H1 (cell line): ENCODE measurements around the gene COX7A1. TPM values are rescaled to one million over a fixed set of nuclear protein-coding genes. Genes with fewer than 3 reads are reported as not detected.

Source experiments
- CTCF ChIA-PET: fragments of 300-600 bp; sonication (Branson Sonifier 250); formaldehyde crosslinking; loops from one replicate; lab custom pipeline; 2021; ENCODE audit not compliant: partially characterized antibody; lab: Charles Lee
- POLR2A ChIA-PET: fragments of 300-600 bp; sonication (Branson Sonifier 250); formaldehyde crosslinking; loops from one replicate; lab custom pipeline; 2021; ENCODE audit warnings: inconsistent platforms; ENCODE audit not compliant: partially characterized antibody; lab: Charles Lee
- DNase-seq, 2 experiments: peaks; one replicate each; pipeline versions ENCODE4 v3.0.0 to v3.0.0-alpha.2; 2010 to 2022; ENCODE audit warnings: low spot score in 2 of 2, low read depth in 1 of 2, mixed read lengths in 1 of 2
- FAIRE-seq: peaks from 2 replicates; lab custom pipeline; 2011; peaks lifted over from hg19 to GRCh38; lab: Jason Lieb, UNC
- H2AFZ ChIP-seq: 2 replicates; pipeline ENCODE4 v1.8.1; 2012; ENCODE audit warnings: low read length, inconsistent platforms
- H2AK5ac ChIP-seq: 2 replicates; pipeline ENCODE4 v1.6.1; 2013; ENCODE audit warnings: low read depth, low read length
- H2BK120ac ChIP-seq: replicated peaks from 2 replicates; pipeline ENCODE3; 2013; ENCODE audit warnings: low read depth, low read length, inconsistent platforms
- H2BK12ac ChIP-seq: 2 replicates; pipeline ENCODE4 v1.6.1; 2013; ENCODE audit warnings: low read depth, low read length
- H2BK15ac ChIP-seq: 2 replicates; pipeline ENCODE4 v1.6.1; 2013; ENCODE audit warnings: low read length
- H2BK20ac ChIP-seq: 2 replicates; pipeline ENCODE4 v1.6.1; 2013; ENCODE audit warnings: low read length
- H2BK5ac ChIP-seq: 2 replicates; pipeline ENCODE4 v1.6.1; 2013; ENCODE audit warnings: low read depth, low read length
- H3K14ac ChIP-seq: 2 replicates; pipeline ENCODE4 v1.6.1; 2013; ENCODE audit warnings: inconsistent platforms; ENCODE audit not compliant: insufficient read length
- H3K18ac ChIP-seq: 2 replicates; pipeline ENCODE4 v1.6.1; 2013; ENCODE audit warnings: low read length; ENCODE audit errors: extremely low read depth
- H3K23ac ChIP-seq: 2 replicates; pipeline ENCODE4 v1.6.1; 2013; ENCODE audit warnings: inconsistent platforms; ENCODE audit not compliant: insufficient read length
- H3K23me2 ChIP-seq: 2 replicates; pipeline ENCODE4 v1.6.1; 2013; ENCODE audit warnings: low read depth, low read length
- H3K27ac ChIP-seq: 2 replicates; pipeline ENCODE4 v1.6.1; 2011; ENCODE audit warnings: low read depth, low read length, inconsistent platforms
- H3K27me3 ChIP-seq, 4 experiments: replicated peaks in 1 of 4; 1 replicate in 1 of 4; 2 replicates in 3 of 4; pipeline versions ENCODE4 v1.6.1 to v1.8.1; 2011 to 2013; ENCODE audit warnings: low read length in 3 of 4, mild to moderate bottlenecking in 3 of 4, inconsistent platforms in 2 of 4, mixed read lengths in 2 of 4, moderate library complexity in 1 of 4; ENCODE audit not compliant: control insufficient read depth in 3 of 4, insufficient read depth in 3 of 4; ENCODE audit errors: extremely low read depth in 1 of 4
- H3K36me3 ChIP-seq, 4 experiments: 2 replicates each; pipeline versions ENCODE4 v1.6.1 to v1.8.1; 2011 to 2013; ENCODE audit warnings: mild to moderate bottlenecking in 4 of 4, low read length in 3 of 4, moderate library complexity in 2 of 4, control low read depth in 1 of 4, inconsistent platforms in 1 of 4; ENCODE audit not compliant: insufficient read depth in 4 of 4, control insufficient read depth in 2 of 4
- H3K4ac ChIP-seq: replicated peaks from 2 replicates; pipeline ENCODE3; 2013; ENCODE audit warnings: low read length, low read depth, mixed read lengths, inconsistent platforms; ENCODE audit not compliant: insufficient read length
- H3K4me1 ChIP-seq, 4 experiments: replicated peaks in 1 of 4; 1 replicate in 1 of 4; 2 replicates in 3 of 4; pipeline versions ENCODE4 v1.6.1 to v1.8.1; 2011 to 2013; ENCODE audit warnings: low read length in 3 of 4, inconsistent platforms in 2 of 4, mixed read lengths in 1 of 4; ENCODE audit not compliant: insufficient read depth in 4 of 4, control insufficient read depth in 3 of 4
- H3K4me2 ChIP-seq, 2 experiments: 2 replicates each; pipeline versions ENCODE4 v1.6.1 to v1.8.1; 2011 to 2013; ENCODE audit warnings: low read depth in 2 of 2, low read length in 2 of 2, control low read depth in 1 of 2, inconsistent platforms in 1 of 2, mild to moderate bottlenecking in 1 of 2; ENCODE audit not compliant: insufficient read depth in 1 of 2
- H3K4me3 ChIP-seq, 4 experiments: fragments of 200-600, 300-600 bp in 1 of 4; sonication (generic), shearing (Covaris generic), sonication (Bioruptor Twin) in 1 of 4; 2 replicates each; pipeline versions ENCODE4 v1.5.1 to v1.8.1; 2011 to 2016; ENCODE audit warnings: low read length in 4 of 4, low read depth in 3 of 4, control low read depth in 2 of 4, inconsistent platforms in 2 of 4, mild to moderate bottlenecking in 2 of 4, mixed read lengths in 1 of 4, moderate library complexity in 1 of 4; ENCODE audit not compliant: insufficient read depth in 2 of 4; ENCODE audit errors: extremely low read depth in 1 of 4
- H3K56ac ChIP-seq: replicated peaks from 2 replicates; pipeline ENCODE3; 2013; ENCODE audit warnings: low read depth, mild to moderate bottlenecking, mixed read lengths, low read length, inconsistent platforms; ENCODE audit not compliant: insufficient read length
- H3K79me1 ChIP-seq: 2 replicates; pipeline ENCODE4 v1.6.1; 2013; ENCODE audit warnings: low read depth, low read length, control low read depth
- H3K79me2 ChIP-seq, 2 experiments: 2 replicates each; pipeline versions ENCODE4 v1.6.1 to v1.8.1; 2012 to 2013; ENCODE audit warnings: low read length in 2 of 2, mild to moderate bottlenecking in 2 of 2, inconsistent platforms in 1 of 2; ENCODE audit not compliant: insufficient read depth in 2 of 2, control insufficient read depth in 1 of 2
- H3K9ac ChIP-seq, 4 experiments: replicated peaks in 1 of 4; 1 replicate in 1 of 4; 2 replicates in 3 of 4; pipeline versions ENCODE4 v1.6.1 to v1.8.1; 2011 to 2013; ENCODE audit warnings: low read depth in 3 of 4, low read length in 3 of 4, control low read depth in 2 of 4, mild to moderate bottlenecking in 2 of 4, moderate library complexity in 2 of 4, inconsistent platforms in 1 of 4; ENCODE audit errors: extremely low read depth in 1 of 4
- H3K9me3 ChIP-seq, 2 experiments: 2 replicates each; pipeline versions ENCODE4 v1.6.1 to v1.8.1; 2012 to 2013; ENCODE audit warnings: mild to moderate bottlenecking in 2 of 2, moderate library complexity in 2 of 2, control low read depth in 1 of 2, inconsistent platforms in 1 of 2, low read depth in 1 of 2, low read length in 1 of 2, mixed read lengths in 1 of 2; ENCODE audit not compliant: insufficient read depth in 2 of 2
- H4K20me1 ChIP-seq, 2 experiments: replicated peaks in 1 of 2; 2 replicates each; pipeline versions ENCODE3 to v1.8.1; 2011 to 2013; ENCODE audit warnings: inconsistent platforms in 2 of 2, low read length in 2 of 2, mild to moderate bottlenecking in 1 of 2; ENCODE audit not compliant: insufficient read depth in 2 of 2, control insufficient read depth in 1 of 2
- H4K5ac ChIP-seq: 2 replicates; pipeline ENCODE4 v1.6.1; 2013; ENCODE audit warnings: low read length, low read depth, mixed read lengths, inconsistent platforms; ENCODE audit not compliant: insufficient read length
- H4K8ac ChIP-seq: 2 replicates; pipeline ENCODE4 v1.8.0; 2013; ENCODE audit warnings: mild to moderate bottlenecking, moderate library complexity, low read length, inconsistent platforms; ENCODE audit not compliant: insufficient read depth; ENCODE audit errors: extremely low read depth
- H4K91ac ChIP-seq: replicated peaks from 2 replicates; pipeline ENCODE3; 2013; ENCODE audit warnings: low read length, mixed read lengths, inconsistent platforms; ENCODE audit not compliant: insufficient read length
- SP4 ChIP-seq: IDR thresholded peaks from 2 replicates; pipeline ENCODE4 v1.6.1; 2012; ENCODE audit warnings: low read length, inconsistent platforms
- WGBS, 2 experiments: shearing (Covaris generic) in 1 of 2; methylation state at CpG; one replicate each; pipeline versions ENCODE4 v1.1.6 to v1.1.7; 2013 to 2015; ENCODE audit warnings: low lambda C conversion rate in 2 of 2, mixed read lengths in 2 of 2, inconsistent platforms in 1 of 2, low coverage in 1 of 2, missing lambda C conversion rate in 1 of 2; ENCODE audit not compliant: insufficient replicate concordance in 2 of 2, insufficient coverage in 1 of 2, insufficient read length in 1 of 2; ENCODE audit errors: extremely low coverage in 1 of 2, missing lambda C conversion rate in 1 of 2; 5-methylcytosine and 5-hydroxymethylcytosine counted together
- polyA plus RNA-seq, 7 experiments: library from polyadenylated mRNA; depleted of rRNA in 3 of 7; stranded (reverse) in 5 of 7; unstranded in 2 of 7; fragments of >200 nt in 5 of 7; fragments of 200-250 nt in 2 of 7; gene quantifications; 1 replicate in 5 of 7; 2 replicates in 1 of 7; 4 replicates in 1 of 7; pipeline versions ENCODE4 v1.2.1 to v1.2.3, GENCODE V29; 2011 to 2013; ENCODE audit warnings: missing spikeins in 2 of 7, mixed read lengths in 2 of 7
- total RNA-seq: library from RNA; stranded (reverse); fragmentation: NEBNext Ultra II Directional; extraction: Animal tissue kit (Norgen Biotek cat#: 25700); gene quantifications from 2 replicates; pipeline ENCODE4 v1.2.1, GENCODE V29; 2021

The COX7A1 gene
- total and polyA plus RNA-seq, 2 of the 8 experiments (the other 6 are each of a cell fraction or from before 2014, with no cell fraction given), result 0.60 TPM

GRCh38 chr19:36112678-36113077 is 39.6 kb downstream of the COX7A1 start:
- H4K8ac ChIP-seq, result no peak overlapping the region
- H2BK15ac ChIP-seq, result no peak overlapping the region
- ChIA-PET POLR2A (interaction anchor here (2.9 kb wide), 1 partner anchor 9 kb away, joined by 18 read pairs; no protein-coding TSS in a partner anchor), CTCF (interaction anchor here (1.0 kb wide), 1 partner anchor 21 kb away, joined by 3 read pairs; no protein-coding TSS in a partner anchor)
- no peak overlapping the region for H3K4ac ChIP-seq
- no peak overlapping the region for H3K14ac ChIP-seq
- peaks cover 11% of the 10 kb centered on the region for H3K79me1 ChIP-seq
- H3K36me3 ChIP-seq, result peaks cover 2 to 12% (median 5%) of the 10 kb centered on the region in 4 experiments; a peak in 5 of 8 replicates
- no peak overlapping the region for H2AFZ ChIP-seq
- no peak overlapping the region for H4K91ac ChIP-seq
- no peak overlapping the region for H2AK5ac ChIP-seq
- H2BK120ac ChIP-seq, result no peak overlapping the region
- 93% methylated on average over 10 of the region's 10 CpGs; no CpG with 5 or more reads in 1 of the 2 experiments for WGBS, 2 experiments
- H3K56ac ChIP-seq, result no peak overlapping the region
- no peak overlapping the region for H2BK5ac ChIP-seq
- no peak for DNase-seq
- no peak overlapping the region for H3K23ac ChIP-seq
- no peak overlapping the region for H4K5ac ChIP-seq
- no peak overlapping the region for H3K27ac ChIP-seq
- no peak for FAIRE-seq
- H3K9ac ChIP-seq, result peak overlapping the region in 1 of 4 experiments; percentile 34; a peak in 2 of 7 replicates
- H3K4me3 ChIP-seq, result no peak overlapping the region
- peaks cover 0 to 9% of the 10 kb centered on the region in 2 experiments; a peak in 1 of 4 replicates for H3K79me2 ChIP-seq
- no peaks in the 10 kb centered on the region for H3K27me3 ChIP-seq
- peaks cover 0 to 4% of the 10 kb centered on the region in 2 experiments for H4K20me1 ChIP-seq
- no peak overlapping the region; a peak in 1 of 4 replicates for H3K4me2 ChIP-seq
- peaks cover 8 to 24% (median 21%) of the 10 kb centered on the region in 4 experiments for H3K4me1 ChIP-seq
- no peak overlapping the region for H2BK20ac ChIP-seq
- no peak overlapping the region for H3K18ac ChIP-seq
- no peaks in the 10 kb centered on the region for H3K9me3 ChIP-seq
- no peak overlapping the region for H2BK12ac ChIP-seq
- peaks cover 10% of the 10 kb centered on the region for H3K23me2 ChIP-seq
- TF ChIP-seq SP4, result no peak
